Measurements from ENCODE around the gene FAT2. TPM values are rescaled to one million over a fixed set of nuclear protein-coding genes. Genes with fewer than 3 reads are reported as not detected.

Gene FAT2
- total RNA-seq, 4 donors from 2014 or later: 0.12 to 9.1 TPM; not detected in 2

DNA sequence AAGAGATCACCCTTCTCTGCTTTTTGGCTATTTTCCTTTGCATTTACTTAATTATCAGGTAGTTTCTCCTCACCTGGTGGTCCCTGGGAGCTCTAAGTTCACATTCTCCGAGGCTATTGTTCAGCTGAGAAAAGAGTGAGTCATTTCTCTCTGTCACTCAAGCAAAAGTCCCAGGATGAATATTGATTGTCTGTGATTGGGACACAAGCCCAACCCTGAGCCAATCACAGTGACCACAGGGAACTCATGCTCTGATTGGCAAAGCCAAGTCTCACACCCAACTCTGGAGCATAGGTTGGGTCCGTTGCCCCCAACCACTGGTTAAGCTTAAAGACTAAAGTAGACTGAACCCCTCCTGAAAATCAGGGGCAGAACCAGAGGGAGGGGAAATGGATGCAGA is 27.8 kb upstream of the FAT2 start:
- no peak overlapping the region for H3K27ac ChIP-seq
- intact Hi-C loops (cut with DNase I; ENCODE audit: low total_unique reads): no loop called here

GRCh38 chr5:151617841-151618710 is 26.9 kb upstream of the FAT2 start:
- Histone ChIP-seq H3K36me3 (no peaks in the 10 kb centered on the region), H3K4me3 (no peak overlapping the region), H3K27me3 (no peaks in the 10 kb centered on the region), H3K4me1 (no peaks in the 10 kb centered on the region), H3K9me3 (no peaks in the 10 kb centered on the region), H3K27ac (no peak overlapping the region)
- intact Hi-C loops (cut with DNase I; ENCODE audit: low total_unique reads): no loop called here
- no peak for DNase-seq
- TF ChIP-seq POLR2A (IDR thresholded peaks at IDR 0.05): no peak
- TF ChIP-seq, protein P1, sequence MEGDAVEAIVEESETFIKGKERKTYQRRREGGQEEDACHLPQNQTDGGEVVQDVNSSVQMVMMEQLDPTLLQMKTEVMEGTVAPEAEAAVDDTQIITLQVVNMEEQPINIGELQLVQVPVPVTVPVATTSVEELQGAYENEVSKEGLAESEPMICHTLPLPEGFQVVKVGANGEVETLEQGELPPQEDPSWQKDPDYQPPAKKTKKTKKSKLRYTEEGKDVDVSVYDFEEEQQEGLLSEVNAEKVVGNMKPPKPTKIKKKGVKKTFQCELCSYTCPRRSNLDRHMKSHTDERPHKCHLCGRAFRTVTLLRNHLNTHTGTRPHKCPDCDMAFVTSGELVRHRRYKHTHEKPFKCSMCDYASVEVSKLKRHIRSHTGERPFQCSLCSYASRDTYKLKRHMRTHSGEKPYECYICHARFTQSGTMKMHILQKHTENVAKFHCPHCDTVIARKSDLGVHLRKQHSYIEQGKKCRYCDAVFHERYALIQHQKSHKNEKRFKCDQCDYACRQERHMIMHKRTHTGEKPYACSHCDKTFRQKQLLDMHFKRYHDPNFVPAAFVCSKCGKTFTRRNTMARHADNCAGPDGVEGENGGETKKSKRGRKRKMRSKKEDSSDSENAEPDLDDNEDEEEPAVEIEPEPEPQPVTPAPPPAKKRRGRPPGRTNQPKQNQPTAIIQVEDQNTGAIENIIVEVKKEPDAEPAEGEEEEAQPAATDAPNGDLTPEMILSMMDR (IDR thresholded peaks at IDR 0.05): no peak

More for the DNA sequence above, 27.8 kb upstream of the FAT2 start:
- TF ChIP-seq, protein P1 (IDR thresholded peaks at IDR 0.05): no peak
- no peak for TF ChIP-seq POLR2A (IDR thresholded peaks at IDR 0.05)
- no peaks in the 10 kb centered on the region for H3K27me3 ChIP-seq
- H3K4me3 ChIP-seq: no peak overlapping the region
- no peak for DNase-seq
- no peaks in the 10 kb centered on the region for H3K4me1 ChIP-seq
- no peaks in the 10 kb centered on the region for H3K36me3 ChIP-seq
- H3K9me3 ChIP-seq: no peaks in the 10 kb centered on the region

DNA sequence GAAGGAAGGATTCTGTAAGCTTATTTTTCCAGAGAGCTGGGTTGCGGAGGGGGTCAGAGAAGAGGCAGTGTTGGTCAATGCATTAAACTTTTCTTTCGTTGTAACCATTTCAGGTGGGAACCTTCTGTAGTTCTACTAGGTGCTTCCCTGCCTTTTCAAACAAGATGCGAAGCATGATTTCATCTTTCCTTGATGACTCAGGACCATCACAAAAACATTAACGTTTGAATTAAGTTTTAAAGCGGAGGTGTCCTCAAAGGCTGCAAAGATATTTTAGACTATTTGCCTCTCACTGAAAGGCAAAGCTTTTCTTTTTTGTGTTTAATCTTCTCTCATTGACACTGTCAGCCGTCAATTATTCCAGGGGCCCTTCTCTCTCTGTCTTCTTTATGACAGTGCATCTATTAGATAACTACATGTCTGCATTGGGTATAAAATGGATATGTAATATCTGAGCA is 26.3 kb upstream of the FAT2 start:
- no peaks in the 10 kb centered on the region for H3K4me1 ChIP-seq
- no peaks in the 10 kb centered on the region for H3K27me3 ChIP-seq
- H3K27ac ChIP-seq: no peak overlapping the region
- H3K4me3 ChIP-seq: no peak overlapping the region
- intact Hi-C loops (cut with DNase I; ENCODE audit: low total_unique reads): no loop called here
- no peak for DNase-seq
- no peak for TF ChIP-seq POLR2A (IDR thresholded peaks at IDR 0.05)
- TF ChIP-seq, protein P1 (IDR thresholded peaks at IDR 0.05): no peak
- no peaks in the 10 kb centered on the region for H3K36me3 ChIP-seq
- H3K9me3 ChIP-seq: no peaks in the 10 kb centered on the region

GRCh38 chr5:151615431-151615830 is 24.3 kb upstream of the FAT2 start:
- Histone ChIP-seq H3K36me3 (no peaks in the 10 kb centered on the region), H3K27me3 (no peaks in the 10 kb centered on the region), H3K4me1 (no peaks in the 10 kb centered on the region), H3K9me3 (no peaks in the 10 kb centered on the region), H3K4me3 (no peak overlapping the region), H3K27ac (no peak overlapping the region)
- intact Hi-C loops (cut with DNase I; ENCODE audit: low total_unique reads): no loop called here
- no peak for DNase-seq
- no peak for TF ChIP-seq POLR2A (IDR thresholded peaks at IDR 0.05)
- TF ChIP-seq, protein P1 (IDR thresholded peaks at IDR 0.05): no peak

GRCh38 chr5:151614565-151614964 is 23.4 kb upstream of the FAT2 start:
- no peaks in the 10 kb centered on the region for H3K9me3 ChIP-seq
- no peak overlapping the region for H3K27ac ChIP-seq
- H3K27me3 ChIP-seq: no peaks in the 10 kb centered on the region
- no peaks in the 10 kb centered on the region for H3K4me1 ChIP-seq
- TF ChIP-seq POLR2A (IDR thresholded peaks at IDR 0.05): no peak
- TF ChIP-seq, protein P1 (IDR thresholded peaks at IDR 0.05): no peak
- DNase-seq: no peak
- intact Hi-C loops (cut with DNase I; ENCODE audit: low total_unique reads): no loop called here
- H3K4me3 ChIP-seq: no peak overlapping the region
- no peaks in the 10 kb centered on the region for H3K36me3 ChIP-seq

All from uterus (tissue), 4 donors.